ENCODE data around the gene CRTAP.

The CRTAP gene

DNA sequence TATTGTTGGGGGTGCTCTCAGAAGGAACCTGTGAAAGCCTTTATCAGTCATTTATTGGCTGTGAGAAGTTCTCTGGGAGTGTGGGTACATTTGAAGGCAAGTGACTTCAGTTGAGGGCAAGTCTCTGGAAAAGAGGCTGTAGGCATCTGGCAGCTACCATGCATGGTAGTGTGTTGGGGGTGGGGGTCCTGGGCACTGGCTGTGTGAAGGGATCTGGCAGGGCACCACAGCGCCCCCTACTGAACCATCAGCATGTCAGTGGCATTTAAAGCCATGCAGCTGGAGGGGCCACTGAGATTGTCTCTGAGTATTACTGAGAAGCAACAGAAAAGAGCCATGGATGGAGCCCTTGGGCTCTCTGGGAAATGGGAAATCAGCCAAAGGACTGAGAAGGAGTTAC lies 30.6 kb downstream of the CRTAP start:
- peak; percentile 48 for TF ChIP-seq CTCF (IDR thresholded peaks at IDR 0.05; ENCODE audit: borderline replicate concordance, control extremely low read depth, extremely low read depth, insufficient read depth, missing control alignments)
- in situ Hi-C loops (cut with MboI; ENCODE audit: low sequenced_read_pairs, unreplicated experiment): no loop called here

DNA sequence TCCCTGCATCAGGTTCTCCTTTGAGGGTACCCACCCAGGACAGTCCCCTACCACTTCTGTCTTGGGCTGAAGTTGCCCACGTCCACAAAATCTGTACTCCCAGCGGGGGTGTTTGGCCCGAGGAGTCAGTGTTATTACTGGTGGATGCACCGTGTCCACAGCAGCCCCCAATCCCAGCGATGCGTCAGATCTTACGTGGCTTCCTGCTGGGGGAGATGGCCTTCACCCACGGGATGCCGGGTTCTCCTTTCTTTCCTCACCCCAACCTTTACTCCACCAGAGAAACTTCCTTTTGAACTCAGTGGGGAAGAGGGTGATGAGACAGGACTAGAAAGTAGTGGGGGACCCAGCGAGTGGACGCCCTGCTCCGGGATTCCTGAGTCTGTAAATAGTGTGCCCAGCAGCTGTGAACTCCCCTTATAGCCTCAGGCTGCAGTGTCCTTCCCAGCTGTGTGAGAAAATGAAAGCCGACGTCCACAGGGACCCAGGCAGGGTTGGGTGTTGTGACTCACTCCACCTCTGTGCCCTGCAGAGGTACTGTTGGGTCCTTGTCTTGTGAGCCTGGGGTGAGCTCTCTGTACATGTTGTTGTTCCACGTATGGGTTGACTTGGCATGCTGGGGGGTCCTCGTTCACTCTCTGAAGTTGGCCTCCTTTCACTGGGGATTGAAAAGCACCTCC lies 31.5 kb downstream of the CRTAP start:
- in situ Hi-C loops (cut with MboI; ENCODE audit: low sequenced_read_pairs, unreplicated experiment): no loop called here
- DNase-seq (ENCODE audit: low spot score): no peak
- TF ChIP-seq CTCF (IDR thresholded peaks at IDR 0.05; ENCODE audit: borderline replicate concordance, control extremely low read depth, extremely low read depth, insufficient read depth, missing control alignments): no peak

More for the DNA sequence above, 30.6 kb downstream of the CRTAP start:
- peak; percentile 52 for DNase-seq (ENCODE audit: low spot score)

GRCh38 chr3:33145901-33146580 lies 32.2 kb downstream of the CRTAP start:
- TF ChIP-seq CTCF (IDR thresholded peaks at IDR 0.05; ENCODE audit: borderline replicate concordance, control extremely low read depth, extremely low read depth, insufficient read depth, missing control alignments): no peak
- no peak for DNase-seq (ENCODE audit: low spot score)
- in situ Hi-C loops (cut with MboI; ENCODE audit: low sequenced_read_pairs, unreplicated experiment): no loop called here

DNA sequence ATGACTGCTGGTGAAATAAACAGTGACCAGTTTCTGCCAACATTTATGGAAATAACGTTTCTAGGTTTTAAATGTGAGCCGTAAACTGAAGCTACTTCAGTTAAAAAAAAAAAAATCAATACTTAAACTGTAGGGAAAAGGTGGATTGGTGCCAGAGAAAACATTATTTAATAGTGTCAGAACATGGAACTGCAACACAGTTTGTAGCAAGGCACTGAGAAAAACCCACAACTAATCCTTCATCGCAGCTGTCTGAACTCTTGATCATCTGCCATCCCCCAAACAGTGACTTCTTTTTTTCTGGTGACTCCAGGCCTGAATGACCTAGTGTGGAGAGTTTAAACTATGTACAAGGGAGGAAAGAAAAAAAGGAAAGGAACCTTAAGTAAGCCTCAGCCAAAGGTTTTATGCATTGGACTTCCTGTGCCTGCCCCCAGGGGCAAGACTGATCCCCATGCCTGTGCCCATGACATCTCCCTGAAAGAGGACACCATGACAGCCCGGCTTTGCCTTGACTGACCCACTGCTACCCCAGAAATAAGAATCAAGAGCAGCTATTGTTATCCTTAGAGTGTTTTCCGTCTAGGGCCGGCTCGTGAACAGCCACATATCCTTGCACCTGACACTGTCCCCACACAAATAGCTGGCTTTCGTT lies 33.1 kb downstream of the CRTAP start:
- no peak for DNase-seq (ENCODE audit: low spot score)
- in situ Hi-C loops (cut with MboI; ENCODE audit: low sequenced_read_pairs, unreplicated experiment): no loop called here
- TF ChIP-seq CTCF (IDR thresholded peaks at IDR 0.05; ENCODE audit: borderline replicate concordance, control extremely low read depth, extremely low read depth, insufficient read depth, missing control alignments): no peak

DNA sequence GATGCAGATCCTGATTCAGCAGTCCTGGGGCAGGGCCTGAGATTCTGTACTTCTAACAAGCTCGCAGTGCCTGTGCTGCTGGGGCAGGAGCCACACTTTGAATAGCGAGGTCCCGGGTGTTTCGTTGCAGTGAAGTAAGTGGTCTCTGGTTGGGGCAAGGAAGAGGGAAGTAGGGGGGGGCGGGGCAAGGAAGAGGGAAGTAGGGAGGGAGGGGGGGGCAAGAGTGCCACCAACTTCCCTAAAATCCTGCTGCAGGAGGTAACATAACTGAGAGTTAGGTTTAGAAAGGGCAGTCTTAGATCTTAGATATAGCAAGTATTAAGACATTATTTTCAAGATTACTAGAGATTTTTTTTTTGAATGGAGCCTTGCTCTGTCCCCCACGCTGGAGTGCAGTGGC lies 35.5 kb downstream of the CRTAP start:
- no peak for TF ChIP-seq CTCF (IDR thresholded peaks at IDR 0.05; ENCODE audit: borderline replicate concordance, control extremely low read depth, extremely low read depth, insufficient read depth, missing control alignments)
- DNase-seq (ENCODE audit: low spot score): no peak
- in situ Hi-C loops (cut with MboI; ENCODE audit: low sequenced_read_pairs, unreplicated experiment): no loop called here

DNA sequence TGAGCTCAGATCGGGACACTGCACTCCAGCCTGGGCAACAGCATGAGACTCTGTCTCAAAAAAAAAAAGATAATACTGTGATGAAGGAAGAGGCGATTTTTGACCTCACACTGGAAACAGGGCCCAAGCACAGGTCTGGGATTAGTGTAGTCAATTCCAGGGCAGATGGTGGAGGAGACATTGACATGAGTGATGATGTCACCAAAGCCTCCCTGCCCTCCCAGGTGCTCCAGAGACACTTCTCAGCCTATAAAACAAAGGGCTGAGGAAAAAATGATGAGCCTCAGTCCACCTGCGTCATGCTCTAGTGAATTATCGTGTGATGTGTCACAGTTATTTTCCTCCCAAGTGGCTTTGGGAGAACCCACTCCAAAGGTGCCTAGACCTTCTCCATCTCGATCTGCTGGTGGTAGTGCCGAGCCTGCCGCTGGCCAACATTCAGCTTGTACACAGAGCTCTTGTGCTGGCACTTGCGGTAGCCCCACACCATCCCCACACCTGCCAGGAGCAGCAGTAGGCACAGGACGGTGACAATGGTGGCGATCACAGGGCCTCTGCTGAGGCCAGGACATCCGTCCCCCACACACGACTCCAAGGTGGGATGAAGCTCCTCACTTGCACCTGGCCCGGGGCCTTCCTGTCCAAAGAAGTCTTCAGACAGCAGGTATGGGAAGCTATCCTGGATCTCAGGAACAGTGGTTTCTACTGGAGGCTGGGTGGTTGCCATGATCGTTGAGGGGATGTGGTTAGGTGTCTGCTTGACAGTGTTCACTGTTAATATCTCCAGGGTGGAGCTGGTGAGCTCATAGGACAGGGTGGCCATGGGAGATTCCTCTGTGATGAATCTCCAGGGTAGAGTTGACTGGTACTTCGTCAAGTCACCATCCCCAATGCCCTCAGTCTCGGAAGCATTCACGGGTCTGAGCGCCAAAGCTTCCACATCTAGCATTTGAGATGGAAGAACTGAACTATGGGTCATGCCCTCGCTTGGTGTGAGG lies 38.8 kb downstream of the CRTAP start:
- DNase-seq (ENCODE audit: low spot score): no peak
- in situ Hi-C loops (cut with MboI; ENCODE audit: low sequenced_read_pairs, unreplicated experiment): no loop called here
- TF ChIP-seq CTCF (IDR thresholded peaks at IDR 0.05; ENCODE audit: borderline replicate concordance, control extremely low read depth, extremely low read depth, insufficient read depth, missing control alignments): no peak
